ENCODE measurements around the gene LY6G6F.
A peak's percentile ranks its signal among the peaks of the same experiment; 100 is the strongest.

Gene LY6G6F

DNA sequence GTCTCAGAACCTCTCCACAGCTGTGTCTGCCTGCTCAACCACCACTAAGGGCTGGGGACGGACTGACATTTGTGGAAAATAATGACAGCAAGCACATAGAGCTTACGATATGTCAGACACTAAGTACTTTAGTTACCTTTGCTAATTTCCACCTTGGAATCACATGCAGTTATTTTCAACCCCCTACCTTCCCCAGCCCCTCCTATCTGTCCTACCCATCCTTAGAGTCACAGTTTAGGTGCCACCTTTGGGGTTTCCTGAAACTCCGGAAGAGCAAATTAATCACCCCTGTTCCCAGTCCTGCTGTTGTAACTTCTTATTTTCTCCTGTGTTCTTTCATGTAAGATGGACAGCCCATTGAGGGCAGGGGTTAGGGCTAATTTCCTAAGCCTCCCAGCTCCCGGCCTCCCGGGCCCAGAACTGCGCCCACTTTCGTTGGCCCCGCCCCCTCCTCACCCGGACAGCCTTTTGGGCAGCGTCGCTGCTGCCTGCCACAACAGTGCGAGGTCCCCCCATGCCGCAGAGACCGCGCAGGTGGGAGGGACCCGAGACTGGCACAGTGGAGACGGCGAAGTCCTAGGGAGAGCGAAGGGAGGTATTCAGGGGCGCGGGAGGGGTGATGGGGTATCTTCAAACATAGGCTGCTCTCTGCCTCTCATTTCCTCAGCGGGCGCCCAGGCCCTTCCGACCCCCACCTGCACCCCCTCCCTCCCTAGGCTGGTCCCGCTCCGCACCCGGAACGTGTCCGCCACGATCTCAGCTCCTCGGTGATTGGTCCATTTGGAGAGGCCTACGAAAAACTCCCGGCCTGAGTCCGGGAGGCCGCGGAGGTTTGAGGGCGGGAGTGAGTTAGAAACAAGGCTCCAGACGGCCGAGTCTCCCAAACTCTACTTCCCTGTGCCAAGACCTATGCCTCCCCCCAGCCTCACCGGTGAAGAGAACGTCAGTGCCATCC is 21.3 kb downstream of the LY6G6F start:
- Histone ChIP-seq H3K36me3 (ENCODE audit: control insufficient read depth, insufficient read depth, low read length) (peaks cover 71% of the 10 kb centered on the region), H3K9me3 (ENCODE audit: control insufficient read depth, low read length) (no peaks in the 10 kb centered on the region), H3K27ac (ENCODE audit: low read depth, low read length, severe bottlenecking) (no peak overlapping the region), H3K4me1 (ENCODE audit: control insufficient read depth, insufficient read depth, low read length, poor library complexity, severe bottlenecking) (peaks cover 24% of the 10 kb centered on the region), H3K4me3 (ENCODE audit: extremely low read depth, insufficient read depth, low read length, poor library complexity, severe bottlenecking) (no peak overlapping the region)
- WGBS, 2 experiments (ENCODE audit: insufficient coverage in 2 of 2): 93 to 96% methylated on average over 32 to 35 of the region's 41 CpGs

DNA sequence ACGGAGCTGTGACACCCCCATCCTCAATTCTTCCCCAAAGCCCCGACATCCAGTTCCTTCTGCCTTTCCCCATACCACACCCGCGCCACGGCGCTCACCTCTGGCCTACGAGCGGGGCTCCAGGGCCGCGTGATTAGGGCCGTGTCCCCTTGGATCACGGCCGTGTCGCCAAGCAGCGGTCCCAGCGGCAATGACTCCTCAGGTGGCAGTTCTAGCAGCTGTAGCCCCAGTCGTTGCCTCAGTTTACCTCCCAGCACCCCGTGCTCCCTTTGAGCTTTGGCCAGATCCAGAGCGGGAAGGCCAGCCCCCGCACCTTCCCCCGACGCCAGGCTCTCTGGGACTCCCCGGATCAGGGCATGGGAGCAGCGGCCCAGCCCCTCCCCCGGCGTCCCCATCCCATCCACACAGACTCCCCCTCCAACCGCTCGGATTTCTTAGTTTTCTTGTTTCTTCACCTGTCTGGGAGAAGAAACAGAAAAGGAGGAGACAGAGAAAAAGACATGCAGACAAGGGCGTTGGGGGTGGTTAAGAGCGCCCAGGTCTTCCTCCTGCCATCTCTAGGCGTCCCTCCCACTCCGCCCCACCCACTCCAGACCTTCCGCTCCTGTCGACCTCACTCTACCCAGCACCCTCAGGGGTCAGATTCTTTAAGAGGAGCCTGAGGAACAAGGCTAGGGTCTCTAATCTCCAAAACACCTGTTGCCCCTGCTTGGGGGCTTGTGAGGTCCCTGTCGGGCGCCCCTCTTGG is 22.3 kb downstream of the LY6G6F start, which contains the start of gene DDAH2:
Gene DDAH2, minus strand, starts transcription at position 533 of the 748 bp plus-strand sequence. Its CDS starts 138 bp downstream, at position 395.
- H3K4me1 ChIP-seq (ENCODE audit: control insufficient read depth, insufficient read depth, low read length, poor library complexity, severe bottlenecking): peaks cover 30% of the 10 kb centered on the region
- peaks cover 79% of the 10 kb centered on the region for H3K36me3 ChIP-seq (ENCODE audit: control insufficient read depth, insufficient read depth, low read length)
- no peaks in the 10 kb centered on the region for H3K9me3 ChIP-seq (ENCODE audit: control insufficient read depth, low read length)
- peak within 1 kb of the TSS; percentile 94 for H3K27ac ChIP-seq (ENCODE audit: low read depth, low read length, severe bottlenecking)
- WGBS, 2 experiments (ENCODE audit: insufficient coverage in 2 of 2): 56 to 61% methylated on average over 26 to 28 of the region's 36 CpGs
- peak within 1 kb of the TSS; percentile 94 for H3K4me3 ChIP-seq (ENCODE audit: extremely low read depth, insufficient read depth, low read length, poor library complexity, severe bottlenecking)

DNA sequence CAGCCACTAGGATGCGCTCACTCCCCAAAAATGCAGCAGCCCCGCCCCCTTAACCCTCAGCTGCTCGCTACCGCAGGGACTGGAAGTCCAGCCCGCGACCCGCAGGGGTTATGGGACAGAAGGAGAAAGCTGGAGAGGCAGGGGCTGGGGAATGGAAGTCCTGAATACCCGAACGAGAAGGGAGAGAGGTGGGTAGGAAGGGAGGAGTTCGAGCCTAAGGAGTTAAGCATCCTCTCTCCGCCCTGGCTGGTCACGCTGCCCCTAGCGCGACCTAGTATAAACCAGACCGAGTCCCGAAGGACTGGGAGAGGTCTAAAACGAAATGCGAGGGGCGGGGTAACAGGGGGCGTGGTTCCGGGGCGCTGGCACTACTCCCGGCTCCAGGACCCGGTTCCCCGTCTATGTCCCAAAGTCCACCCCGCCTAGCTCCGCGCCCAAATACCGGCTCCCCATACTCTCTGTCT is 22.9 kb downstream of the LY6G6F start:
- peak overlapping the region; percentile 94 for H3K27ac ChIP-seq (ENCODE audit: low read depth, low read length, severe bottlenecking)
- H3K4me3 ChIP-seq (ENCODE audit: extremely low read depth, insufficient read depth, low read length, poor library complexity, severe bottlenecking): peak overlapping the region; percentile 94
- WGBS, 2 experiments (ENCODE audit: insufficient coverage in 2 of 2): 0% methylated on average over 13 to 18 of the region's 29 CpGs
- H3K9me3 ChIP-seq (ENCODE audit: control insufficient read depth, low read length): no peaks in the 10 kb centered on the region
- peaks cover 30% of the 10 kb centered on the region for H3K4me1 ChIP-seq (ENCODE audit: control insufficient read depth, insufficient read depth, low read length, poor library complexity, severe bottlenecking)
- H3K36me3 ChIP-seq (ENCODE audit: control insufficient read depth, insufficient read depth, low read length): peaks cover 84% of the 10 kb centered on the region

DNA sequence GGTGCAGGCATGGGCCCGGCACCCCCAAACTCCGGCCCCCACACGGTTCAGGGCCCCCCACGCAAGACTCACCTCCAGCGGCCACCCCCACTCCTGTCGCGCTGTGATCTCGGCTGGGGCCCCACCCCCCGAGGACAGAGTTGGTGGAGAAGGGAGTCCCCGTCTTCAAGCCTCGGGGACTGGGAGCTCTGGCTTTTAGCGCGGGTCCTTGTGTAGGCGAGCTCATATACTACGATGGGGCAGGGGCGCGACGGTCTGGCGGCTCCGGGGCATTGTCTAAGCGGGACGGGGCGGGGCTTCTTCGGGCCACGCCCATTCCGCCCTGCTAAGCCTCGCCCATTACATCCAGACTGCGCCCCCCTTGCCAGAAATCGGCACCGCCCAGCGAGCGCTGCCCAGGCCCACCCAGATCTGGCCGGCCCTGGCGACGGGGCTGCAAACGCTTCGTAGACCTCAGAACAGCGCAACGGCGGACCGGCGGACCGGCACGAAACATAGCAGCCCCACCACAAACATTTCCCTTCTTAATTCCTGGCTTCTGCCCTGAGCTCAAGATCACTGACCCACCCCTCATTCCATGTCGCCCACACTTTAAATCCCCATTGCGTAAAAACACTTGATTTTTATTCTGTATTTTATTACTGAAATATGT is 23.4 kb downstream of the LY6G6F start:
- H3K36me3 ChIP-seq (ENCODE audit: control insufficient read depth, insufficient read depth, low read length): peaks cover 79% of the 10 kb centered on the region

DNA sequence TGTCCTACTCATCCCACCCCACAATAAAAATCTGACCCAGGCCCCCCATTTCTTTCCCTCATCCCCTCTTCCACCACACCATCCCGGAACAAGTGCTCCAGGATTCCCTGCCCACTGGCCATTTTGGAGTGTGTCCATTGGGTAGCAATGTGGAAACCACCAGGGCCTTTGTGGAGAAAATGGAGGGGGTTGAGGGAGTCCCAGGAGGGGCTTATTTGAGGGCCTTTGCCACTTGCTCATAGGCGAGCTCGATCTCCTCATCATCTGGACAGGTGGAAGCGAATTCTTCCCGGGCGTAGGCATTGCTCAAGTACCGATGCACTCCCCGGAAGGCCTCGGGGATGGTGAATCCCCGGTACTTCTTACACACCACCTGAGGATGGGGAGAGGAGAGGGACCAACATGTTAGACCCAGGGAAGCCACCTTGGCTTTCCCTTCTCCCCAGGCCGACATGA is 24.0 kb downstream of the LY6G6F start:
- Histone ChIP-seq H3K4me3 (ENCODE audit: extremely low read depth, insufficient read depth, low read length, poor library complexity, severe bottlenecking) (peak overlapping the region; percentile 94), H3K4me1 (ENCODE audit: control insufficient read depth, insufficient read depth, low read length, poor library complexity, severe bottlenecking) (peaks cover 30% of the 10 kb centered on the region), H3K27ac (ENCODE audit: low read depth, low read length, severe bottlenecking) (peak overlapping the region; percentile 94), H3K36me3 (ENCODE audit: control insufficient read depth, insufficient read depth, low read length) (peaks cover 74% of the 10 kb centered on the region), H3K9me3 (ENCODE audit: control insufficient read depth, low read length) (no peaks in the 10 kb centered on the region)
- WGBS, 2 experiments (ENCODE audit: insufficient coverage in 2 of 2): 85 to 90% methylated on average over 4 to 6 of the region's 11 CpGs

More for the DNA sequence above, 23.4 kb downstream of the LY6G6F start:
- 0 to 1% methylated on average over 26 to 34 of the region's 46 CpGs for WGBS, 2 experiments (ENCODE audit: insufficient coverage in 2 of 2)
- Histone ChIP-seq H3K4me1 (ENCODE audit: control insufficient read depth, insufficient read depth, low read length, poor library complexity, severe bottlenecking) (peaks cover 30% of the 10 kb centered on the region), H3K27ac (ENCODE audit: low read depth, low read length, severe bottlenecking) (peak overlapping the region; percentile 94), H3K9me3 (ENCODE audit: control insufficient read depth, low read length) (no peaks in the 10 kb centered on the region), H3K4me3 (ENCODE audit: extremely low read depth, insufficient read depth, low read length, poor library complexity, severe bottlenecking) (peak overlapping the region; percentile 94)

DNA sequence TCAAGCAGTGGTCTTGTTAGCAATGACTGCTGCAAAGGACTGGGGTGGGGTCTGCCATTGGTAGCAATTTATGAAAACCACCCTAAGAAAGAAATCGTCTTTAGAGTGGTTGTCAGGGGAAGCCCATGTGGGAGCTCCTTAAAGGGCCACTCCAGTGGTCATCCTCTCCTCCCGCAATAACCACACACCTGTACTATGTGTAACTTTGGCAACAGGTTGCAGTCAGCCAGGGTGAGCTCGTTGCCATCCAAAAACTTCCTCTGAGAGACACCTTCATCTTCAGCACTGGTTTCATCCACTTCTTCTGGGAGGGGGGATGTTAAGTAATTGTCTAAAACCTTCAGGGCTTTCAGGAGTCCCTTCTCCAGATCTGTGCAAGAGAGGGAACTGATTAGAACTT is 25.4 kb downstream of the LY6G6F start:
- peaks cover 60% of the 10 kb centered on the region for H3K36me3 ChIP-seq (ENCODE audit: control insufficient read depth, insufficient read depth, low read length)
- H3K9me3 ChIP-seq (ENCODE audit: control insufficient read depth, low read length): no peaks in the 10 kb centered on the region
- 50 to 60% methylated on average over 1 to 2 of the region's 3 CpGs for WGBS, 2 experiments (ENCODE audit: insufficient coverage in 2 of 2)
- H3K4me1 ChIP-seq (ENCODE audit: control insufficient read depth, insufficient read depth, low read length, poor library complexity, severe bottlenecking): peaks cover 36% of the 10 kb centered on the region
- peak overlapping the region; percentile 5 for H3K27ac ChIP-seq (ENCODE audit: low read depth, low read length, severe bottlenecking)
- no peak overlapping the region for H3K4me3 ChIP-seq (ENCODE audit: extremely low read depth, insufficient read depth, low read length, poor library complexity, severe bottlenecking)

DNA sequence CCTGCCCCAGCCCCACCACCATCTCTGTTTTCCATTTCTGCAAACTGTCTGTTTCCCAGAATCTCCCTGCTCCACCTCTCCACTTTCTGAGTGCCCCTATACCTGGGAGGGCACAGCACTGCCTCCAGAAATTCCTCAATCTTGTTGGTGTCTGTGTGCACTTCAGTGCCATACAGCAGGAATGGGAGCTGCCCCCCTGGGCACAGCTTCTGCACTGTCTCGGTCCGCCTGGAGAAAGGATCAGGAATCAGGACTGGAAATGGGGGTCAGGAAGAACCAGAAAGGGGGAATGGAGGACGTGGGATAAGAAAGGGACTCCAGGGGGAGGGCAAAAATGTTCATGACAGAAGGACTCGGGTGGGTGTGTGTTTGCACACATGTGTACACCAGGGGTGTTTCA is 27.1 kb downstream of the LY6G6F start:
- no peaks in the 10 kb centered on the region for H3K9me3 ChIP-seq (ENCODE audit: control insufficient read depth, low read length)
- peaks cover 50% of the 10 kb centered on the region for H3K4me1 ChIP-seq (ENCODE audit: control insufficient read depth, insufficient read depth, low read length, poor library complexity, severe bottlenecking)
- H3K36me3 ChIP-seq (ENCODE audit: control insufficient read depth, insufficient read depth, low read length): peaks cover 43% of the 10 kb centered on the region
- peak overlapping the region; percentile 98 for H3K27ac ChIP-seq (ENCODE audit: low read depth, low read length, severe bottlenecking)
- 92 to 96% methylated on average over 4 of the region's 4 CpGs for WGBS, 2 experiments (ENCODE audit: insufficient coverage in 2 of 2)
- peak overlapping the region; percentile 98 for H3K4me3 ChIP-seq (ENCODE audit: extremely low read depth, insufficient read depth, low read length, poor library complexity, severe bottlenecking)

DNA sequence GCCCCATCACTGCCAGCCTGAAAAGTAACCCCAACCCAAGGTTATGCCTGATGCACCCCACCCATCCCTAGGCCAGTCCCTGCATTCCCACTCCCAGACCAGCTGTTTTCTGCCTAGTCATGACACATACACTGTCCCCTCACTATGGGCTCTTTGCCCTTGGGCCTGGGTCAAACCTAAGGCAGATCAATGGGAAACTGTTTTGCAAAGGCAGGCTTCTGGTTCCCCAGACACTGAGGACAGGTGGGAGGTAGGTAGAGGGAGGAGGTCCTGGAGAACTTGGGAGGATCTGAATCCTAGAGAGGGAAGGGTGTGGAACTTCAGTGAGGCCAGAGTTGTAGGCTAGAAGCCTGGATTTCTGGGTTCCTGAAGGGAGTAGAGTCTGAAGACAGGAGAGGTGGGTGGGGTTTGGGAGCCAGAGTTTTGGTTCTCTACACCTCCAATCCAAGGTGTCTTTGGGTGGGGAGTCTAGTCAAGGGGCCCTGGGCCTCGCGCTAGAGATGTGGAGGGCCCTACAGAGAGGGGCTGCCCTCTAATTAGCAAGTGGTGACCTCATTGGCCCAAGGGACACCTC is 27.7 kb downstream of the LY6G6F start:
- H3K27ac ChIP-seq (ENCODE audit: low read depth, low read length, severe bottlenecking): peak overlapping the region; percentile 98
- WGBS, 2 experiments (ENCODE audit: insufficient coverage in 2 of 2): 0% methylated on average over 2 of the region's 2 CpGs; no CpG with 5 or more reads in 1 of the 2 experiments
- H3K36me3 ChIP-seq (ENCODE audit: control insufficient read depth, insufficient read depth, low read length): peaks cover 41% of the 10 kb centered on the region
- peaks cover 54% of the 10 kb centered on the region for H3K4me1 ChIP-seq (ENCODE audit: control insufficient read depth, insufficient read depth, low read length, poor library complexity, severe bottlenecking)
- H3K4me3 ChIP-seq (ENCODE audit: extremely low read depth, insufficient read depth, low read length, poor library complexity, severe bottlenecking): peak overlapping the region; percentile 98
- H3K9me3 ChIP-seq (ENCODE audit: control insufficient read depth, low read length): no peaks in the 10 kb centered on the region

DNA sequence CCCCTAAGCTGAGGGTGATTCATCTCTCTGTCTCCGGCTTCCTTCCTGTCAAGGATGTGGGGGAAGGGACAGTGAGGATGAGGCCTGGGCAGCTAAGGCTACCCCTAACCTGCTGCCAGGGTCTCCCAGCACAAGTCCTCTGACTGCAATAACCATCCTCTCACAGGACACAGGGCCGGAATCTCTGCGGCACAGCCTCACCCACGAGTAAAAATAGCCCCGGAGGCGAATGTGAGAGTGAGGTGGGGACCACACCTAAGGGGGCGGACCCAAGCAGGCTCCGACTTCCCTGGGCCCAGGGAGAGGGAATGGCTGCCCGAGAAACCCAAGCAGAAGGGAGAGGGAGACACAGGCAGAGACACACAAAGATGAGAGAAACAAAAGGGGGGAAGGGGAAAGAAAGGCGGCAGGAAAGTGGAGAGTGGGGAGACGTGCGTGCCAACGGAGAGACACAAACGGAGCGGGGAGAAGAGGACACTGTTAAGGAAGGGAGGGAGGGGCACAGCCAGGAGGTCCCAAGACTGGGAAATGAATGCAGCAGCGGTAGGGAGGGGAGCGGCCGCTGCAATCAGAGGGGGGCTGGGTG is 28.2 kb downstream of the LY6G6F start:
- peak overlapping the region; percentile 98 for H3K27ac ChIP-seq (ENCODE audit: low read depth, low read length, severe bottlenecking)
- peak overlapping the region; percentile 98 for H3K4me3 ChIP-seq (ENCODE audit: extremely low read depth, insufficient read depth, low read length, poor library complexity, severe bottlenecking)
- H3K9me3 ChIP-seq (ENCODE audit: control insufficient read depth, low read length): no peaks in the 10 kb centered on the region
- 0% methylated on average over 13 to 16 of the region's 18 CpGs for WGBS, 2 experiments (ENCODE audit: insufficient coverage in 2 of 2)
- peaks cover 54% of the 10 kb centered on the region for H3K4me1 ChIP-seq (ENCODE audit: control insufficient read depth, insufficient read depth, low read length, poor library complexity, severe bottlenecking)
- H3K36me3 ChIP-seq (ENCODE audit: control insufficient read depth, insufficient read depth, low read length): peaks cover 41% of the 10 kb centered on the region

Measured in mesodermal cell (in vitro differentiated cells).